Tibial artery (tissue), 4 donors: ENCODE measurements around the gene IRX6.

Experiments used
- DNase-seq, 2 donors: peaks; one replicate each; pipeline ENCODE4 v3.0.0-alpha.2; 2019
- H3K27ac ChIP-seq, 2 donors: fragments of 200-600 bp; sonication (generic) in 1 of 2; 1 replicate in 1 of 2; 2 replicates in 1 of 2; pipeline ENCODE4 v1.5.1; 2018 to 2019; ENCODE audit warnings: mild to moderate bottlenecking in 1 of 2
- H3K27me3 ChIP-seq, 2 donors: fragments of 200-600 bp; sonication (generic) in 1 of 2; one replicate each; pipeline versions ENCODE4 v1.5.1 to v1.6.0; 2016 to 2019
- H3K36me3 ChIP-seq, 3 donors: fragments of 200-600 bp; sonication (generic) in 2 of 3; one replicate each; pipeline ENCODE4 v1.5.1; 2016 to 2019; ENCODE audit warnings: mild to moderate bottlenecking in 2 of 3
- H3K4me1 ChIP-seq, 4 donors: fragments of 200-600 bp; sonication (generic) in 2 of 4; 1 replicate in 3 of 4; 2 replicates in 1 of 4; pipeline ENCODE4 v1.5.1; 2016 to 2019
- H3K4me3 ChIP-seq, 2 donors: fragments of 200-600 bp; sonication (generic) in 1 of 2; 1 replicate in 1 of 2; 2 replicates in 1 of 2; pipeline ENCODE4 v1.5.1; 2018 to 2019; ENCODE audit warnings: mild to moderate bottlenecking in 2 of 2
- H3K9me3 ChIP-seq, 3 donors: fragments of 200-600 bp; sonication (generic) in 1 of 3; one replicate each; pipeline ENCODE4 v1.5.1; 2016 to 2019
- CTCF ChIP-seq, 2 experiments: fragments of 200-600 bp in 1 of 2; fragments of 450-650 bp in 1 of 2; IDR thresholded peaks; one replicate each; pipeline ENCODE4 v1.5.1; 2017 to 2019; ENCODE audit warnings: antibody characterized with exemption in 2 of 2, mild to moderate bottlenecking in 1 of 2, moderate library complexity in 1 of 2
- intact Hi-C: fragments of 100-400 bp; cut with DNase I; formaldehyde crosslinking; loops from one replicate; pipeline ENCODE4 v1.15.0; 2023; ENCODE audit warnings: low total_unique reads

IRX6 gene

DNA sequence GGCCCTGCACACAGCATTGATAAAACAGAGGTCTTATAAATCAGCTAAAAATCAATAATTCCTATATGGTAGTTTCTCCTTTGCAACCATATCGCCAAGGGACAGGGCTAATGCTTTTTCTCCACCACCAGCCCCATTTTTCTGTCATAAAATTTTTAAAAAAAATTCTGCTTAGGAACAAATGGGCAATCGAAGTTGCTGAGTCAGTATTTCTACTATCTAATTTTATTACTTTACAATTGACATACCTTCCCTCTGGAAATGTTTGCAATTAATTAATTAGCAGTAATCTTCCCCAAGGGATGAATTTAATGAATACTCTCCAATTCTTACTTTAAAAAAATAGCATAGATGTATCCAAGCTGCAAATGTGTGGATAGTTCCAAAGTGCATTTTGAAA lies 1.7 kb upstream of the IRX6 start:
- Histone ChIP-seq H3K36me3 (no peaks in the 10 kb centered on the region), H3K27me3 (peaks cover 0 to 57% of the 10 kb centered on the region in 2 donors), H3K9me3 (no peaks in the 10 kb centered on the region), H3K4me3 (no peak overlapping the region), H3K27ac (no peak overlapping the region), H3K4me1 (peaks cover 0 to 22% (median 20%) of the 10 kb centered on the region in 4 donors)
- intact Hi-C loops, result no loop called here
- DNase-seq, result no peak
- TF ChIP-seq CTCF (IDR thresholded peaks at IDR 0.05), result no peak

DNA sequence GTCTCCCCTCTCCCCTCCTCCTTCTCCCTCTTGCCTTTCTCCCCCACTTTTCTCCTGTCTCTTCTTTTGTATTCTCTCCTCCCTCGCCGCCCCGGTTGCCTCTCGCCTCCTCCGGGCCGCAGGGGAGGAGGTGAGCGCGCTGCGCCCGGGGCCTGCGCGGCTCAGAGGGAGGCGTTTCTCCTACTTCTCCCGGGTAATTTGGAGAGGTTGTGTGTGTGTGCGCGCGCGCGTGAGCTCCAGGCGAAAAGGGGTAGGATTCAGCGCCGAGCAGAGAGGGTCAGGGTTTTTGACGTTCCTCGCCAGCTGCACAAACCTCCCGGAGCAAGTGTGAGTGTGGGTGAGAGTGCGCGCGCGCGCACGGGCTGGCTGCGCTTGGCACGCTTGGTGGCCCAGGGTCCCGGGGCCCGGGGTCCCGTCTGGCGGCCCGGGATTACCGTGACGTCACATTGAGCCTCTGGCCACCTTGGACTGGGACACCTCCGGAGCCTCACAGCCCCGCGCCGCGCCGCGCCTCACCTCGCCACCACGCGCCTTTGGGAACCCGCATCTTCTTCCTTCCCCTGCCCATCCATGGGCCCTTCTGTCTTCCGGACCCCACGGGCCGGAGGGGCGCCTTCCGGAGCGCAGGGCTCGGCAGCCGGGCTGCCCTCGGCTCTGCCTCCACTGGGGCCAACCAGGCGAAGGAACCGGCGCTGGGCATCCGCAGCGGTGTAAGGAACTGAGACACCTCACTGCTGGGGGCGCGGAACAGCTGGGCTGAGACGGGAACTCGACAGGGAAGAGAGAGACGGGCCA lies 479 bp downstream of the IRX6 start:
- Histone ChIP-seq H3K4me1 (peaks cover 0 to 22% (median 20%) of the 10 kb centered on the region in 4 donors), H3K27ac (no peak overlapping the region), H3K27me3 (peaks cover 0 to 75% of the 10 kb centered on the region in 2 donors), H3K9me3 (no peaks in the 10 kb centered on the region), H3K36me3 (no peaks in the 10 kb centered on the region), H3K4me3 (peak overlapping the region in 1 of 2 donors; percentile 32)
- intact Hi-C loops, result no loop called here
- no peak for TF ChIP-seq CTCF (IDR thresholded peaks at IDR 0.05)
- peak in 1 of 2 donors; percentile 65 for DNase-seq

DNA sequence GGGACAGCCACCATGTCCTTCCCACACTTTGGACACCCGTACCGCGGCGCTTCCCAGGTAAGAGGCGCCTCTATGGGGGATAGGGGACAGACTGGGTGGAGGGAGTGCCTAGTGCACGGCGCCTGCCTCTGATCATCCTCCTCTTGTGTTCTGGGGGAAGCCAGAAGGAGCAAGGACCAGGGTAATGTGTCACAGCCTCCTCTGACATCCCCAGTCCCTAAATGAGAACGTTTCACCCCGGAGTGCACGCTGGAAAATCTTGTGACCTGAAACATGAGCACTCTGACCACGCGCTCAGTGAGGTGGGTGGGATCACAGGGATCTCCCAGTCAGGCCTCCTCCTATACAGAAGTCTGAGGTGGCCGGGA lies 1.1 kb downstream of the IRX6 start:
- H3K27ac ChIP-seq, result no peak overlapping the region
- no peaks in the 10 kb centered on the region for H3K9me3 ChIP-seq
- intact Hi-C loops, result no loop called here
- peak overlapping the region in 1 of 2 donors; percentile 32 for H3K4me3 ChIP-seq
- TF ChIP-seq CTCF (IDR thresholded peaks at IDR 0.05), result no peak
- DNase-seq, result no peak
- H3K27me3 ChIP-seq, result peaks cover 0 to 81% of the 10 kb centered on the region in 2 donors
- H3K36me3 ChIP-seq, result no peaks in the 10 kb centered on the region
- peaks cover 0 to 22% (median 20%) of the 10 kb centered on the region in 4 donors for H3K4me1 ChIP-seq

GRCh38 chr16:55325458-55326109 lies 1.6 kb downstream of the IRX6 start:
- H3K9me3 ChIP-seq, result no peaks in the 10 kb centered on the region
- intact Hi-C loops, result no loop called here
- no peaks in the 10 kb centered on the region for H3K36me3 ChIP-seq
- H3K27me3 ChIP-seq, result peaks cover 0 to 86% of the 10 kb centered on the region in 2 donors
- DNase-seq, result no peak
- no peak for TF ChIP-seq CTCF (IDR thresholded peaks at IDR 0.05)
- no peak overlapping the region for H3K4me3 ChIP-seq
- H3K4me1 ChIP-seq, result peaks cover 0 to 22% (median 20%) of the 10 kb centered on the region in 4 donors
- H3K27ac ChIP-seq, result no peak overlapping the region

GRCh38 chr16:55326261-55327092 lies 2.5 kb downstream of the IRX6 start:
- intact Hi-C loops, result no loop called here
- H3K27me3 ChIP-seq, result peaks cover 0 to 93% of the 10 kb centered on the region in 2 donors
- no peak for TF ChIP-seq CTCF (IDR thresholded peaks at IDR 0.05)

More at GRCh38 chr16:55326261-55327092, 2.5 kb downstream of the IRX6 start:
- Histone ChIP-seq H3K4me1 (peaks cover 0 to 27% (median 24%) of the 10 kb centered on the region in 4 donors), H3K4me3 (no peak overlapping the region), H3K9me3 (no peaks in the 10 kb centered on the region), H3K27ac (no peak overlapping the region), H3K36me3 (no peaks in the 10 kb centered on the region)
- DNase-seq, result no peak
